OCI-LY1 (cell line): Measurements from ENCODE around the gene SOCS6.

Experiments used
- H2AFZ ChIP-seq: fragments of 200-600 bp; sonication (generic), shearing (Covaris generic); 2 replicates; pipeline ENCODE4 v1.6.0; 2014; ENCODE audit warnings: antibody characterized with exemption, mild to moderate bottlenecking, low read length
- H3F3A ChIP-seq: fragments of 200-600 bp; sonication (generic), shearing (Covaris generic); 2 replicates; pipeline ENCODE4 v1.6.0; 2014; ENCODE audit warnings: mild to moderate bottlenecking, antibody characterized with exemption, low read length, moderate library complexity; ENCODE audit not compliant: insufficient read depth
- H3K27ac ChIP-seq: fragments of 200-600 bp; sonication (generic); 2 replicates; pipeline ENCODE4 v1.5.1; 2014; ENCODE audit warnings: low read length, mixed run types, mild to moderate bottlenecking, low read depth; ENCODE audit not compliant: poor library complexity, severe bottlenecking
- H3K27me3 ChIP-seq: fragments of 200-600 bp; sonication (generic); 2 replicates; pipeline ENCODE4 v1.6.0; 2014; ENCODE audit warnings: antibody characterized with exemption, mild to moderate bottlenecking, low read length, moderate library complexity; ENCODE audit not compliant: insufficient read depth
- H3K36me3 ChIP-seq: fragments of 200-600 bp; sonication (generic); 2 replicates; pipeline ENCODE4 v1.6.1; 2014; ENCODE audit warnings: mild to moderate bottlenecking, antibody characterized with exemption, low read length, moderate library complexity, mixed read lengths; ENCODE audit not compliant: insufficient read depth
- H3K4me1 ChIP-seq: fragments of 200-600 bp; sonication (generic); 2 replicates; pipeline ENCODE4 v1.5.1; 2014; ENCODE audit warnings: mild to moderate bottlenecking, low read length, moderate library complexity; ENCODE audit not compliant: insufficient read depth, severe bottlenecking
- H3K4me2 ChIP-seq: fragments of 200-600 bp; sonication (generic), shearing (Covaris generic); 2 replicates; pipeline ENCODE4 v1.6.1; 2014; ENCODE audit warnings: low read length
- H3K4me3 ChIP-seq: fragments of 200-600 bp; sonication (generic); 2 replicates; pipeline ENCODE4 v1.5.1; 2014; ENCODE audit warnings: low read length, low read depth, mild to moderate bottlenecking, mixed read lengths; ENCODE audit not compliant: poor library complexity, severe bottlenecking
- H3K79me2 ChIP-seq: fragments of 200-600 bp; shearing (Covaris generic); 2 replicates; pipeline ENCODE4 v1.6.1; 2016; ENCODE audit warnings: mixed run types, low read length, mixed read lengths; ENCODE audit not compliant: insufficient read depth
- H3K9ac ChIP-seq: fragments of 200-600 bp; sonication (generic), shearing (Covaris generic); 2 replicates; pipeline ENCODE4 v1.6.1; 2014; ENCODE audit warnings: mild to moderate bottlenecking, low read length, mixed read lengths
- H3K9me2 ChIP-seq: fragments of 200-600 bp; sonication (generic), shearing (Covaris generic); 2 replicates; pipeline ENCODE4 v1.6.1; 2014; ENCODE audit warnings: low read depth, mild to moderate bottlenecking, low read length, mixed read lengths
- H3K9me3 ChIP-seq: fragments of 200-600 bp; shearing (Covaris generic); 2 replicates; pipeline ENCODE4 v1.6.1; 2014; ENCODE audit warnings: low read length, mixed read lengths
- H4K20me1 ChIP-seq: fragments of 200-600 bp; sonication (generic), shearing (Covaris generic); 2 replicates; pipeline ENCODE4 v1.6.0; 2016; ENCODE audit warnings: mild to moderate bottlenecking, low read length; ENCODE audit not compliant: insufficient read depth
- CTCF ChIP-seq: fragments of 200-600 bp; sonication (generic), shearing (Covaris generic); IDR thresholded peaks from 2 replicates; pipeline ENCODE4 v1.5.1; 2017; ENCODE audit warnings: mild to moderate bottlenecking, antibody characterized with exemption, low read length, moderate library complexity, mixed read lengths
- EZH2 ChIP-seq: fragments of 200-600 bp; sonication (generic), shearing (Covaris generic); IDR thresholded peaks from 2 replicates; pipeline ENCODE4 v1.8.0; 2017; ENCODE audit warnings: borderline replicate concordance, mixed run types, mild to moderate bottlenecking, antibody characterized with exemption, low read length, moderate library complexity, mixed read lengths

SOCS6 gene

GRCh38 chr18:70291295-70291574, 2.4 kb downstream of the SOCS6 start:
- no peaks in the 10 kb centered on the region for H3K36me3 ChIP-seq
- H3K4me1 ChIP-seq, result peaks cover 4% of the 10 kb centered on the region
- H3K4me3 ChIP-seq, result no peak overlapping the region
- TF ChIP-seq EZH2 (no peak), CTCF (no peak)
- no peaks in the 10 kb centered on the region for H3K9me2 ChIP-seq
- H2AFZ ChIP-seq, result no peak overlapping the region
- no peak overlapping the region for H3K4me2 ChIP-seq
- no peaks in the 10 kb centered on the region for H3F3A ChIP-seq
- H4K20me1 ChIP-seq, result no peaks in the 10 kb centered on the region
- no peaks in the 10 kb centered on the region for H3K79me2 ChIP-seq
- no peak overlapping the region for H3K27ac ChIP-seq
- H3K9me3 ChIP-seq, result no peaks in the 10 kb centered on the region
- no peak overlapping the region for H3K9ac ChIP-seq
- H3K27me3 ChIP-seq, result peaks cover 5% of the 10 kb centered on the region; the same call in 1 of the 2 replicates

GRCh38 chr18:70292628-70293027, 3.8 kb downstream of the SOCS6 start:
- Histone ChIP-seq H3K36me3 (no peaks in the 10 kb centered on the region), H3K27me3 (peaks cover 5% of the 10 kb centered on the region; the same call in 1 of the 2 replicates), H2AFZ (no peak overlapping the region), H3K4me1 (peaks cover 4% of the 10 kb centered on the region), H3K4me2 (no peak overlapping the region), H4K20me1 (no peaks in the 10 kb centered on the region), H3K9me3 (no peaks in the 10 kb centered on the region), H3K9ac (no peak overlapping the region), H3K4me3 (no peak overlapping the region), H3K79me2 (no peaks in the 10 kb centered on the region), H3K9me2 (no peaks in the 10 kb centered on the region), H3K27ac (no peak overlapping the region), H3F3A (no peaks in the 10 kb centered on the region)
- TF ChIP-seq EZH2, result no peak
- TF ChIP-seq CTCF, result no peak

GRCh38 chr18:70293166-70293565, 4.3 kb downstream of the SOCS6 start:
- Histone ChIP-seq H3K36me3 (no peaks in the 10 kb centered on the region), H3K4me1 (peaks cover 3% of the 10 kb centered on the region), H2AFZ (no peak overlapping the region), H3K79me2 (no peaks in the 10 kb centered on the region), H3K4me3 (no peak overlapping the region), H3K9me3 (no peaks in the 10 kb centered on the region), H3K27me3 (peaks cover 3% of the 10 kb centered on the region; the same call in 1 of the 2 replicates), H3K9me2 (no peaks in the 10 kb centered on the region), H3K9ac (no peak overlapping the region), H3K4me2 (no peak overlapping the region), H3F3A (no peaks in the 10 kb centered on the region), H4K20me1 (no peaks in the 10 kb centered on the region), H3K27ac (no peak overlapping the region)
- TF ChIP-seq EZH2, result no peak
- no peak for TF ChIP-seq CTCF
